GM21381 (cell line): Measurements from ENCODE around the gene STPG2.
A peak's percentile ranks its signal among the peaks of the same experiment; 100 is the strongest.
"Not testable (repeated sequence)": the region's sequence is repeated elsewhere in the genome, so short reads cannot be mapped to it uniquely, and the experiment has no call there.

ENCODE experiments used
- ATAC-seq: cut with Tn5 transposase; IDR thresholded peaks from one replicate; pipeline ENCODE4 v1.9.1; 2021; ENCODE audit warnings: mild to moderate bottlenecking, moderate library complexity; ENCODE audit not compliant: unreplicated experiment

Gene STPG2

DNA sequence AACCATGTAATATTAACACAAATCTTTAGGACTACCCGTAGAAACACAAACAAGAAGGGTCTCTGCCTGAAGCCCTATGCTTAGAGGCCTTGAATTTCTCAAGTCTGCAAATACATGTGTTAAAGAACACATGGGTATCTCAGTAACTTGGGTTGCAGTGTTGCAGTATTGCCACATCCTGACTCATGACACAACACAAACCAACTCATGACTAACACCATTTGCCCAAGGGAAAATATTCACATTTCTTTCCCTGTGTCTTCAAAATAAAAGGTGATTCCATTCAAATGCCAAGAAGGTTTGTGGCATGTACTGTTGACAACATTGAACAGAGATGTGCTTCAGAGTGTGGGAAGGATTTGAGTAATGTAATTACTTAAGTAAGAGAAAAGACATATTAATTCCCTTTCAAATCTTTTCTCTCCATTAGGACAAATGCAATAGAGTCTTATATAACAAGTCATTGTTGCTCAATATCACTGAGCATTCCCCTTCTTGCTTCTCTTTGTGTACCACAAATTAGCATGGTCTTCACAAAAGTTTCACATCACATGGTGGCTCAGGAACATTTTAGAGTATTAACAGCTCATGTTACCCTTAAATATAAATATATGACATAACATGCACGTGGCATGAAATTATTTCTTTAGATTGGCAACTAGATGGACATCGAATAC lies 487.1 kb downstream of the STPG2 start:
- no peak for ATAC-seq

DNA sequence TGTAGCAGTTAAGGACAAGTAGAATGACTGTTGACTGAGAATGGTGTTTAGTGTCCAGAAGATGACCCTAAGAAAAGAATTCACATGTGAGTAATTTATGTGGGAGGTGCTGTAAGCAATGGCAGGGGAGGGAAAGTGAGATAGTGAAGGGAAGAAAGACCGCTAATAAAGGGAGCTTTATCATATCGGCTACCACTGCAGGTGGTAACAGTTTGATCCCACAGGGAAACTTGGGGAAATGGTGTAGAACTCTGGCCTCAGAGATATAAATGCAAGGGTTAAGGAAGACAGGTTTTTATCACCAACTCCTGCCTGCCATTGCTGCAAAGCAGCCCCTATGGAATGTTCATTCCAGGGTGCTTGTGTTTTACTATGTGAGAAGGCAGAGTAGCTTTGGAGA lies 489.6 kb downstream of the STPG2 start:
- ATAC-seq = no peak

DNA sequence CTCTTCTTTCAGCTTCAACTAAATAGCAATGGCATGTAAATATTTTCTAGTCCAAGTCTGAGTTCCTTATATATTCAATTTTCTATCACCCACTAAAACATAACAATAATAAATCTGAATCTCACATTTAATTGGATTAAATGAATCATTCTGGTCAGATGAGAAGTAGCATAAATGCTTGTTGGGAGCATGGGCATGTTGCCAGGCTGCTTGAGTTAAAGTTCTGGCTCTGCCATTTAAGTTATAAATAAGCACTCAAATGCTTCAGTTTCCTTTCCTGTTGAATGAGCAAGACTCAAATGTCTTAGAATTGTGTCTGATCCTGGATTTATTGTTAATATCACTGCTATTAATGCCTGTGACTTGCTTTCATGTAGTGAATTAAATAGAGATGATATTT lies 496.3 kb downstream of the STPG2 start:
- no peak for ATAC-seq

DNA sequence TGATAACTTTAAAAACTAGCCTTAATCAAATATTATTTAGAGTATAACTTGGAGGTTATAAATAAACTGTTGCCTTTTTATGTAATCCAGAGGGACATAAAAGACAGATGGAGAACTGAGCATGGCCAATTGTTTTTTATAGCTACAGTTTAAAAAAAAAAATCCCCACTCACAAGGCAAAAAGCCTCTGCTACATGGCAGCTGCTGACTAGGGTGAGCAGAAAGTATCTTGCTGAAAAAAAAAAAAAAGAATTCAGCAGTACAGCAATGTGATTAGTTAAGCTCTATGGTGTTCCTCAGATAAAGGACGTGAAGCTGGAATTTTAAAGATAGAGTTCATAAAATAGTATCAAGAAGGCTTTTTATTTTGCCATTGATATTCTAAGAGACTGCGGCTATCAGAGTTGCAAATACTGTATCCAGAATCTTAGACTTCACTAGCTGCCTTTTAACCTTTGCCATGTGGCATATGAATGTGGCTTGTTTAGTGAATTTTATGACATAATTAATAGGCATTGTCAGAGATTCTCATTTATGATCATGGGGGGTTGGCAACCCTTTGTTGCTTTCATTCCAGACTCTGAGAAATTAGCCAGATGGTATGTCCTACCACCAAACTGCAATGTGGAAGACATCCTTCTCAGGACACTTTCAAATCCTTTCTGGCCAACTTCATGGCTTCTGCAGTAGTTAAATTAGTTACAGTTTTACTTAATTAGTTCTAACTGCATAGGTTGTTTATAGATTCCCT lies 498.0 kb downstream of the STPG2 start:
- ATAC-seq = no peak

DNA sequence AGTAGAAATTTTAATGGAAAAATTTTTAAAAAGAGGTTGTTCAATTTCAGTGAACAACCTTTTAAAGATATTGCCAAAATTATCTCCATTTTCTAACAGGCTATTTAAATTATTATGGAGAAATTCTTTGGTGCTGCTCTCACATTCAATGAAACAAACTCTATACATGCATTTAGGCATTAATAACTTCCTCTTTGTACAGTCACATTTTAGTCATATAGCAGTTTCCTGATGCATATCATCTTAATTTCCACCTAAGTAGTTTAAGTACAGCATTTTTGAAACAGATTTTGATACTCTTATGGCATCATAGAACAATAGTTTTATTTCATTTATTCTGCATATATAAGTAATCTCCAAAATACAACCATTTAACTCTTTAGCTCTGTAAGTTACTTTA lies 500.1 kb downstream of the STPG2 start:
- ATAC-seq = no peak

DNA sequence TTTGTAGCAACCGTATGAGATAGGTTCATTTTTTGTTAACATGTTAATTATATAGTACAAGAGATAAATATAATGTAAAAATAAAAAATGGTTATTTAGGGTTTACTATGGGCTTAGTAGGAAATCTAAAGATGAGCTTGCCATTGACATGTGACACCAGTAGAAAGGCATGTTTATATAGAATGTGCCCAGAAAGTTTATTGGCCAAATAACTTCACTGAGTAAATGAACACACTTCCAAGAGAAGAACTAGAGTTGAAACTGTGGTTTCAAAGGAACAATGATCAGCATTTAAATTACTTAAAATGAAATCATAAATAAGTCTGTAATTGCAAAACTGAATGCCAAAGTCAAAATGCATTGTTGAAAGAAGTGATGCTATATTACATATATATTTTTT lies 503.3 kb downstream of the STPG2 start:
- ATAC-seq = no peak

DNA sequence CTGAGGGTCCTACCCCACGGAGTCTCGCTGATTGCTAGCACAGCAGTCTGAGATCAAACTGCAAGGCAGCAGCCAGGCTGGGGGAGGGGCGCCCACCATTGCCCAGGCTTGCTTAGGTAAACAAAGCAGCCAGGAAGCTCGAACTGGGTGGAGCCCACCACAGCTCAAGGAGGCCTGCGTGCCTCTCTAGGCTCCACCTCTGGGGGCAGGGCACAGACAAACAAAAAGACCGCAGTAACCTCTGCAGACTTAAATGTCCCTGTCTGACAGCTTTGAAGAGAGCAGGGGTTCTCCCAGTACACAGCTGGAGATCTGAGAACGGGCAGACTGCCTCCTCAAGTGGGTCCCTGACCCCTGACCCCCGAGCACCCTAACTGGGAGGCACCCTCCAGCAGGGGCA lies 509.4 kb downstream of the STPG2 start:
- ATAC-seq = not testable (repeated sequence)

DNA sequence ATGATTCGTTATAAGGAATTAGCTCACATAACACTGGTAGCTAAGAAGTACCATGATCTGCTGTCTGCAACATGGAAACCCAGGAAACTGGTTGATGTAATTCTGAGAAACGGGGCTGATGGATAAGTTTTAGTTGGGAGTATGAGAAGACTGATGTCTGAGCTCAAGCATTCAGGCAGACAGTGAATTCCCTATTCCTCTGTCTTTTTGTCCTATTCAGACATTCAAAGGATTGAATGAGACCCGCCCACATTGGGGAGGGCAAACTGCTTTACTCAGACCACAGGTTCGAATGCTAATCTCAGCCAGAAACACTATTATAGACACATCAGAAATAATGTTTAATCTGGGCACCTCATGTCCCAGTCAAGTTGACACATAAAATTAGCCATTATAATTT lies 515.5 kb downstream of the STPG2 start:
- ATAC-seq = no peak

DNA sequence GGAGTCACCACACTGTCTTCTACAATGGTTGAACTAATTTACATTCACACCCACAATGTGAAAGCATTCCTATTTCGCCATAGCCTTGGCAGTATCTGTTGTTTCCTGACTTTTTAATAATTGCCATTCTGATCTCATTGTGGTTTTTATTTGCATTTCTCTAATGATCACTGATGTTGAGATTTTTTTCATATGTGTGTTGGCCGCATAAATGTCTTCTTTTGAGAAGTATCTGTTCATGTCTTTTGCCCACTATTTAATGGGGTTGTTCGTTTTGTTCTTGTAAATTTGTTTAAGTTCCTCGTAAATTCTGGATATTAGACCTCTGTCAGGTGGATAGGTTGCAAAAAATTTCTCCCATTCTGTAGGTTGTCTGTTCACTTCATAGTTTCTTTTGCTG lies 519.1 kb downstream of the STPG2 start:
- no peak for ATAC-seq

DNA sequence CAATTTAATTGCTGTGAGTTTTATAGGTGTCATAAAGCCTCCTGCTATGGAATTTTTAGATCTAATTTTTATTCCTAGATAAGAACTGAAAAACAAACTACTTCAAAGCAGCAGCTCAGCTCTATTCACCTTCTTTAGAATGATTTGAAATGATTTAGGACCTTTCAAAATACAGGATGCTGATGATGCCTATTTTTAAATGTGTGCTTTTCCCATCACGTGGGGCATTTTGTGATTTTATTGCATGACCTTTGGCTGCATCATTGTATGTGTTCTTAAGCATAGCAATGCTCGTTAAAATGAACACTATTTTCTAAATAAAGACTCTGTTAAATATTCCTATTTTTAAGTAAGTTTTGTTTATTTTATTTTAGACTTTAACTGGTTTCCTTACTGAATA lies 537.3 kb downstream of the STPG2 start:
- ATAC-seq = no peak

DNA sequence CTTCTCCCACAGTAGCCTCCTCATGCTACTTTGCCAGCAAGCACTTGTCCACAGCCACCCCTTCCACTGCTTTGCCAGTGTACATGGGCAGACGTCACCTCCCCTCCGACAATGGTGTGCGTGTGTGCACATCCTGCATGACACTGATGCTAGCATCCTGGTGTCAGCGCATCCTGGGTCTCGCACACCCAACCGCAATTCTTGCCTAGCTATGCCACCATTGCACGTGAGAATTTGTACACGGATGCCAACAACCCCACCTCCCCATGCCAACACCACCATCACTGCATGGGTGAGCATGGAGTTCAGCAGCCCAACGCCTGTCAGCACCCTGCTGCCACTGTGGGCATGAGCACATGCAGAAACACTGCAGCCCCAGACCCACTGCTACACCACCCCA lies 550.0 kb downstream of the STPG2 start:
- ATAC-seq = no peak

DNA sequence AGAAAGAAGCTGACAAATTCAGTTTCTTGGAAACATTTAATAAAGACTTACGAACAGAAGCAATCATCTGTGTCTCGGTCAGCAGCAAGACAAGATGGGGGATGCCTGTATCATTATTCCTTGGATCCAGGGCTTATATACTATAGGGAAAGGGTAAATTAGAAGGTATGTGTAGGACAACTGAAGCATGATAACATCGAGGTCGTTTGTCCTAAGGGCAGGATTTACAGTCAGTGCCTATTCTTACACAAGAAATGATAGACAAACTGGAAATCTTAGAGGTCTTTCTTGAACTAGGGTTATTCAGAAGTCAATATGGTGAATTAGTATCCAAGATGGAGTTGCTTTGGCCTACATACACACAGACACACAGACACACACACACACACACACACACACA lies 553.0 kb downstream of the STPG2 start:
- ATAC-seq = no peak

DNA sequence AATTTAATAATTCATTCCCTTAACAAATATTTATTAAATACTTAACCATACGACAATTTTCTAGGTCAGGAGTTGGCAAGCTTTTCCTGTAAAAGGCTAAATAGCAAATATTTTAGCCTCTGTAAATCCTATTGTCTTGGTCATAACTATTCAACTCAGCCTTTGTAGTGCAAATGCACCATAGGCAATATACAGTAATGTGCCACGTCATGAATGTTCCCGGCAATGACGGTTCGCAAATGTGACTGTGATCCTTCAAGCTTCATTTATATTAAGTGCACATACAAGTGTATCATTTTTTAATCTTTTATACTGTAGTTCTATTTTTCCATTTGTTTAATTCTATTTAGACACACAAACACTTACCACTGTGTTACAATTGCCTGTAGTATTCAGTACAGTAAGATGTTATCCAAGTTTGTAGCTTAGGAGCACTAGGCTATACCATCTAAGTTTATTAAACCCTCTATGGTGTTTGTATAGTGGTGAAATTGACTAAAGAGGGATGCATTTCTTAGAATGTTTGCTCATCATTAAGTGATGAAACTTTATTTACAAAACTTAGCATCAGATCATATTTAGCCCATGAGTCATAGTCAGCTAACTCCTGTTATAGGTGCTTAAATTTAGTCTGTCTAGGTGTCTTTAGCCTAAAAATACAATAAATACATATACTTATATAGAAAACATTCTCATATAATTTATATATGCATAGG lies 553.6 kb downstream of the STPG2 start:
- no peak for ATAC-seq

DNA sequence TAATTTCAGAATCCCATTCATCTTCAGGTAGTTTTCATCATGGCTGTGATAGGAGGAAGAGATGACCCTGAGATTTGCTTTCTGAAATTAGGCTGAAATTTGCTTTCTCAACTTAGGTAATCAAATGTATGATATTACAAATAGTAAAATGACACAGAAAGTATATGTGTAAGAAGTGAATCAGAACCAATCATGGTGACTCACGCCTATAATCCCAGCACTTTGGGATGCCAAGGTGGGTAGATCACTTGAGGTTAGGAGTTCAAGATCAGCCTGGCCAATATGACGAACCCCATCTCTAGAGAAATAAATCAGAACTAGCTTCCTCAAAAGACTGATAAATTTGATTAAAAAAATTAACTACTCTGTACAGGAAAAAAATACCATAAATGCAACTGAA lies 555.4 kb downstream of the STPG2 start:
- ATAC-seq = no peak

DNA sequence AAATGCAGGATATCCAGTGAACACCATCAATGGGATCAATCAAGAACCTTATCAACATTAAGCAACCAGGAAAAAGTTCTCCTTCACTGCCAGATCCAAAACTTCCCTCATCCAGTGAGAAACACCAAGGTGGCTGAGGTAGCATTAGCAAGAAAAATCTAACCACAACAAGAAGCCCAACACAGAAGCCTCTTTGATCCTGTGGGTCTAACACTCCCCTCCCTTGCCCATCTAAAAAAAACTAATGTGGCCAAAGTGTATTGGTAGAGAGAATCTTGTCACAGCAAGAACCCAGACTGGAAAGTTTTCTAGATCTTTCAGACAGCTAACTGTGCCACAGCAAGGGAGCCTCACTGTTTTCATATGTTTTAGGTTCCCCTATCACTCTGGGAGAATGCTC lies 558.0 kb downstream of the STPG2 start:
- no peak for ATAC-seq

DNA sequence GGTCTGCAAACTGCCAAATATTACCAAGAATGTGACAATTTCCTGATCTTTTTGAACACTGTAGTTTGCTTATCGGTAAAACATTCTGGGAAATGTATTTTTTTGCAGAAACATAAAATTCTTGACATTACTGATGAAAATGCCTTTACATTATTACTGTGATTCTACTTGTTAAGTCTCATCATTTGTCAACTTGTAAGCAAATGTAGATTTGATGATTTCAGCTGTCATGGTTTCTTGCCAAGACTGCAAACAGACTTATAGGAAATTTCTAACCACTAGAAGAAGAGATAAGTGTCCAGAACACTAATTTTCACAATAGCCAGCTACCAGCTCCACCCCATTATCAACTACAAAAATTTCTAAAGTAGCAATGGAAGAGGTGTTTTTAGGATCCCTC lies 560.4 kb downstream of the STPG2 start:
- ATAC-seq = no peak

DNA sequence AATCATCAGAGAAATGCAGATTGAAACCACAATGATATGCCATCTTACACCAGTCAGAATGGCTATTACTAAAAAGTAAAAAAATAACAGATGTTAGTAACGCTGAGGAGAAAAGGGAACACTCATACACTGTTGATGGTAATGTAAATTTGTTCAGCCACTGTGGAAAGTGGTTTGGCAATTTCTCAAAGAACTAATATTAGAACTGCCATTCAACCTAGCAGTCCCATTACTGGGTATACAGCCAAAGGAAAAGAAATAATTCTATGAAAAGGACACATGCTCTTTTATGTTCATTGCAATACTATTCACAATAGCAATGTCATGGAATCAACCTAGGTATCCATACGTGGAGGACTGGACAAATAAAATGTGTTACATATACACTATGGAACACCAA lies 566.3 kb downstream of the STPG2 start:
- no peak for ATAC-seq

DNA sequence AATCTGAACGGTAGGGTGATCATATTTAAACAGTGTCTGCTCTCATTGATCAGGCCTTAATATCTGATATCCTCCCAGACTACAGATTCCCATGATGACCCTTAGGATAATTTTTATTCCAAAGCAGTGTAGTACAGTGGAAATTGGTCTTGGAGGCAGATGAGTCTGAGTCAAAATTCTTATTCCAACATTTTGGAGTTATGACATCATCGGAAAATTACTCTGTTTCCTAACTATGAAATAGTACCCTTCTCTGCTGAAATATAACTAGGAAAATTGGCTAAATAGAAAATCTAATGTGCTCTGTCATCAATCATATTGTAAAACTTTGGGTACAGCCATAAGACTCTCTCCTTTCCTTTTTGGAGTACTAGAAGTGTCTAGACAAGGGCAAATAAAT lies 583.3 kb downstream of the STPG2 start:
- ATAC-seq = no peak

DNA sequence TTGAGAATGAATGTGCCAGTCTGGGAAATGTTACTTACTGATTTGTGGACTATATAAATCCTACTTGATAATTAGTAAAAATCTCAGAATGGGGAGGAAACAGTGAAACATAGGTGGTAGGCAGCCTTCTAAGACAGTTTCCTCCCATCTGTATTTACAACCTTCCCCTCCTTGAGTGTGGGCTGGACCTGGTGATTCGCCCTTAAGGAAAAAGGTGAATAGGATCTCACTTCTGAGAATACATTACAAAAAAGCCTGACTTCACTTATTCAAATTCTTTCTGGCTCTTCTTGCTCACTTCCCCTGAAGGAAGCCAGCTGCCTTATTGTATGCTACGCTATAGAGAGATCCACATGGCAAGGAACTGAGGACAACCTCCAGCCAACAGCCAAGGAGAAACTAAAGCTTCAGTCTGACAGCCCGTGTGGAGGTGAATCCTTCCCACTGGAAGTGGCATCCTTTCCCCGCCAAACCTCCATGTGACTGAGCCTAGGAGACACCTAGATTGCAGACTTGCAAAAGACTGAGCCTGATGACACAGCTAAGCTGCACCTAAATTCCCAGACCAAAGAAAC lies 585.0 kb downstream of the STPG2 start:
- ATAC-seq = no peak

DNA sequence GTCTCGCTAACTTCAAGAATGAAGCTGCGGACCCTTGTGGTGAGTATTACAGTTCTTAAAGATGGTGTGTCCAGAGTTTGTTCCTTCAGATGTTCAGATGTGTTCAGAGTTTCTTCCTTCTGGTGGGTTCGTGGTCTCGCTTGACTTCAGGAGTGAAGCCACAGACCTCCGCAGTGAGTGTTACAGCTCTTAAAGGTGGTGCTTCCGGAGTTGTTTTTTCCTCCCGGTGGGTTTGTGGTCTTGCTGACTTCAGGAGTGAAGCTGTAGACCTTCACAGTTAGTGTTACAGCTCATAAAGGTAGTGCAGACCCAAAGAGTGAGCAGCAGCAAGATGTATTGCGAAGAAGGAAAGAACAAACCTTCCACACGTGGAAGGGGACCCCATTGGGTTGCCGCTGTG lies 592.6 kb downstream of the STPG2 start:
- not testable (repeated sequence) for ATAC-seq

DNA sequence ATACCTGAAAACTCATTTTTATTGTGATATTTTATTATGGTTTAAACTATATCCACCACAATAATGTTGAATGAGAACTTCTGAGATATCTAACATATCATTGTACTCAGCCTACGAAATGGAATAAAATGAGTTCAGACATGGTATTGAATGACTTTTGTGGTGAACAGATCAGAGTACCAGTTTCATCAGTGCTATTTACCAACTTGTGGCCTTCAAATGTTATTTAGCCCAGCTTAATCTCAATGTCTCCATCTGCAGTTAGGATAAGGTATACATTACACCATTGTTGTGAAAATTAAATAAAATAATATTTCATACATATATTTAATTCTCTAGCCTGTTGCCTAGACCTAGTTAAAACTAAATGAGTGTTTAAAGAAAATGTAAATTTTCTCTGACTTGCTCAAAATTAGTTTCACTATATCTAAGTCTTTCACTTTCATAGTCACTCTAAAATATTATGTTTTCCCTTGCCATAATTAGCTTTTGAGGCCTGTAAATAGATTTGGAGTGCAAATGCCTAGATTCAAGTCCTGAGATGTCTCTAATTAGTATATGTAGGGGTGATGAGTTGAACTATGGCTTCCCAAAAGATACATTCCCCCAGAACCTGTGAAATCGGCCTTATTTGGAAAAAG lies 594.2 kb downstream of the STPG2 start:
- ATAC-seq = peak; percentile 50
